ENCODE measurements around the gene RSRC1.
"Not testable (repeated sequence)": the region's sequence is repeated elsewhere in the genome, so short reads cannot be mapped to it uniquely, and the experiment has no call there.

RSRC1 gene

GRCh38 chr3:158313338-158313927, 203.5 kb downstream of the RSRC1 start:
- no peak overlapping the region for H3K4me3 ChIP-seq (ENCODE audit: low read depth, low read length)

GRCh38 chr3:158314426-158315357, 204.8 kb downstream of the RSRC1 start:
- no peak overlapping the region for H3K4me3 ChIP-seq (ENCODE audit: low read depth, low read length)

GRCh38 chr3:158329696-158330441, 220.0 kb downstream of the RSRC1 start:
- peak overlapping the region; percentile 8 for H3K4me3 ChIP-seq (ENCODE audit: low read depth, low read length)

GRCh38 chr3:158330870-158331269, 221.0 kb downstream of the RSRC1 start:
- H3K4me3 ChIP-seq (ENCODE audit: low read depth, low read length), result no peak overlapping the region

- no peak overlapping the region for H3K4me3 ChIP-seq (ENCODE audit: low read depth, low read length)
These were observed 223.8 kb downstream of the RSRC1 start for GRCh38 chr3:158333736-158334135.

- no peak overlapping the region for H3K4me3 ChIP-seq (ENCODE audit: low read depth, low read length)
These were observed 227.2 kb downstream of the RSRC1 start for GRCh38 chr3:158337110-158337509.

- no peak overlapping the region for H3K4me3 ChIP-seq (ENCODE audit: low read depth, low read length)
These were observed 229.7 kb downstream of the RSRC1 start for GRCh38 chr3:158339638-158340037.

GRCh38 chr3:158340951-158341350, 231.1 kb downstream of the RSRC1 start:
- not testable (repeated sequence) for H3K4me3 ChIP-seq (ENCODE audit: low read depth, low read length)

GRCh38 chr3:158347966-158348365, 238.1 kb downstream of the RSRC1 start:
- H3K4me3 ChIP-seq (ENCODE audit: low read depth, low read length), result no peak overlapping the region

- H3K4me3 ChIP-seq (ENCODE audit: low read depth, low read length), result no peak overlapping the region
These were observed 241.1 kb downstream of the RSRC1 start for GRCh38 chr3:158350971-158351370.

- H3K4me3 ChIP-seq (ENCODE audit: low read depth, low read length), result no peak overlapping the region
These were observed 242.7 kb downstream of the RSRC1 start for GRCh38 chr3:158352551-158352950.

GRCh38 chr3:158354713-158355112, 244.8 kb downstream of the RSRC1 start:
- H3K4me3 ChIP-seq (ENCODE audit: low read depth, low read length), result no peak overlapping the region

- H3K4me3 ChIP-seq (ENCODE audit: low read depth, low read length), result no peak overlapping the region
These were observed 246.0 kb downstream of the RSRC1 start for GRCh38 chr3:158355623-158356588.

GRCh38 chr3:158359339-158359738, 249.4 kb downstream of the RSRC1 start:
- H3K4me3 ChIP-seq (ENCODE audit: low read depth, low read length), result no peak overlapping the region

GRCh38 chr3:158360756-158361448, 251.0 kb downstream of the RSRC1 start:
- H3K4me3 ChIP-seq (ENCODE audit: low read depth, low read length), result no peak overlapping the region

- H3K4me3 ChIP-seq (ENCODE audit: low read depth, low read length), result no peak overlapping the region
These were observed 258.4 kb downstream of the RSRC1 start for GRCh38 chr3:158368271-158368670.

- H3K4me3 ChIP-seq (ENCODE audit: low read depth, low read length), result no peak overlapping the region
These were observed 259.4 kb downstream of the RSRC1 start for GRCh38 chr3:158369279-158369678.

GRCh38 chr3:158379517-158379916, 269.6 kb downstream of the RSRC1 start:
- H3K4me3 ChIP-seq (ENCODE audit: low read depth, low read length), result no peak overlapping the region

GRCh38 chr3:158381262-158381868, 271.5 kb downstream of the RSRC1 start:
- no peak overlapping the region for H3K4me3 ChIP-seq (ENCODE audit: low read depth, low read length)

Data from iPS-11a (cell line).